HEK293 (cell line): ENCODE measurements around the gene SRGAP2C.
A peak's percentile ranks its signal among the peaks of the same experiment; 100 is the strongest.
"Not testable (repeated sequence)": the region's sequence is repeated elsewhere in the genome, so short reads cannot be mapped to it uniquely, and the experiment has no call there.

ENCODE experiments used
- CTCF ChIA-PET: fragments of 350-600 bp; formaldehyde crosslinking; extraction: SDS; loops from one replicate; lab custom pipeline; 2021; ENCODE audit warnings: antibody characterized with exemption; lab: Yijun Ruan, JAX
- POLR2A ChIA-PET: fragments of 300-600 bp; formaldehyde crosslinking; extraction: SDS; loops from one replicate; lab custom pipeline; 2020; ENCODE audit warnings: antibody characterized with exemption, inconsistent platforms; lab: Yijun Ruan, JAX
- H3K27ac ChIP-seq: fragments of 200-500 bp; sonication (Bioruptor generic); 2 replicates; pipeline ENCODE4 v1.5.1; 2014; ENCODE audit warnings: low read depth, low read length, control low read depth, inconsistent platforms; ENCODE audit errors: extremely low read depth
- H3K36me3 ChIP-seq, 2 experiments: fragments of 200-500 bp in 1 of 2; sonication (Bioruptor generic) in 1 of 2; 1 replicate in 1 of 2; 2 replicates in 1 of 2; pipeline ENCODE4 v1.5.1; 2014 to 2017; ENCODE audit warnings: inconsistent platforms in 2 of 2, low read length in 2 of 2; ENCODE audit not compliant: control insufficient read depth in 2 of 2, insufficient read depth in 1 of 2
- H3K4me1 ChIP-seq: fragments of 200-500 bp; sonication (Bioruptor generic); 2 replicates; pipeline ENCODE4 v1.5.1; 2014; ENCODE audit warnings: mild to moderate bottlenecking, low read length, inconsistent platforms; ENCODE audit not compliant: control insufficient read depth, insufficient read depth
- H3K4me3 ChIP-seq: 2 replicates; pipeline ENCODE4 v1.5.1; 2011; ENCODE audit warnings: low read depth, mild to moderate bottlenecking, control low read depth, low read length, moderate library complexity
- H3K9me3 ChIP-seq: fragments of 200-500 bp; sonication (Bioruptor generic); 2 replicates; pipeline ENCODE4 v1.5.1; 2014; ENCODE audit warnings: low read depth, low read length, inconsistent platforms; ENCODE audit not compliant: control insufficient read depth, insufficient read depth
- ATF2 ChIP-seq: fragments of 450-650 bp; formaldehyde crosslinking; IDR thresholded peaks from 2 replicates; pipeline ENCODE4 v1.5.1; 2016; ENCODE audit warnings: missing biosample characterization, missing genetic modification characterization, low read depth
- BCL6B ChIP-seq: fragments of 450-650 bp; formaldehyde crosslinking; IDR thresholded peaks from 2 replicates; pipeline ENCODE4 v1.5.1; 2017; ENCODE audit warnings: missing biosample characterization, missing genetic modification characterization
- PRDM1 ChIP-seq: fragments of 450-650 bp; formaldehyde crosslinking; IDR thresholded peaks from 2 replicates; pipeline ENCODE4; 2016; ENCODE audit warnings: missing biosample characterization, missing genetic modification characterization
- ZBTB17 ChIP-seq: fragments of 450-650 bp; formaldehyde crosslinking; IDR thresholded peaks from 2 replicates; pipeline ENCODE4 v1.5.1; 2016; ENCODE audit warnings: missing biosample characterization, missing genetic modification characterization
- ZNF112 ChIP-seq: fragments of 450-650 bp; formaldehyde crosslinking; IDR thresholded peaks from 2 replicates; pipeline ENCODE4 v1.5.0; 2017; ENCODE audit warnings: missing biosample characterization, missing genetic modification characterization
- ZNF155 ChIP-seq: fragments of 450-650 bp; formaldehyde crosslinking; IDR thresholded peaks from 2 replicates; pipeline ENCODE4 v1.5.1; 2016; ENCODE audit warnings: missing biosample characterization, missing genetic modification characterization
- ZNF24 ChIP-seq: fragments of 450-650 bp; formaldehyde crosslinking; IDR thresholded peaks from 2 replicates; pipeline ENCODE4 v1.5.1; 2016; ENCODE audit warnings: missing biosample characterization, missing genetic modification characterization
- ZNF26 ChIP-seq: fragments of 450-650 bp; formaldehyde crosslinking; IDR thresholded peaks from 2 replicates; pipeline ENCODE4 v1.5.1; 2016; ENCODE audit warnings: missing biosample characterization, missing genetic modification characterization
- ZNF311 ChIP-seq: fragments of 450-650 bp; formaldehyde crosslinking; IDR thresholded peaks from 2 replicates; pipeline ENCODE4 v1.5.1; 2017; ENCODE audit warnings: missing biosample characterization, missing genetic modification characterization, borderline replicate concordance
- ZNF324 ChIP-seq: fragments of 450-650 bp; formaldehyde crosslinking; IDR thresholded peaks from 2 replicates; pipeline ENCODE4 v1.5.1; 2016; ENCODE audit warnings: missing biosample characterization, missing genetic modification characterization
- ZNF366 ChIP-seq: fragments of 450-650 bp; formaldehyde crosslinking; conservative IDR thresholded peaks from 2 replicates; pipeline ENCODE4 v1.5.1; 2016; ENCODE audit warnings: missing biosample characterization, missing genetic modification characterization
- ZNF514 ChIP-seq: fragments of 450-650 bp; formaldehyde crosslinking; IDR thresholded peaks from 2 replicates; pipeline ENCODE4 v1.5.1; 2016; ENCODE audit warnings: missing biosample characterization, missing genetic modification characterization
- ZNF530 ChIP-seq: fragments of 450-650 bp; formaldehyde crosslinking; IDR thresholded peaks from 2 replicates; pipeline ENCODE4 v1.5.1; 2016; ENCODE audit warnings: low read depth, missing biosample characterization, missing genetic modification characterization
- ZNF707 ChIP-seq: fragments of 450-650 bp; formaldehyde crosslinking; IDR thresholded peaks from 2 replicates; pipeline ENCODE4 v1.5.1; 2016; ENCODE audit warnings: missing biosample characterization, missing genetic modification characterization
- ZNF785 ChIP-seq: fragments of 450-650 bp; formaldehyde crosslinking; IDR thresholded peaks from 2 replicates; pipeline ENCODE4 v1.5.1; 2016; ENCODE audit warnings: missing biosample characterization, missing genetic modification characterization

SRGAP2C gene

GRCh38 chr1:121400108-121400507, 215.3 kb downstream of the SRGAP2C start:
- H3K36me3 ChIP-seq = not testable (repeated sequence)
- TF ChIP-seq ZNF24 (peak; percentile 54; the same call in 1 of the 2 replicates), ATF2 (tag by site-specific recombination) (peak; percentile 74; the same call in 1 of the 2 replicates), ZNF366 (tag by site-specific recombination) (peak; percentile 27)

GRCh38 chr1:121400541-121401310, 216.0 kb downstream of the SRGAP2C start:
- POLR2A ChIA-PET, H3K4me1 ChIP-seq, CTCF ChIA-PET, H3K27ac ChIP-seq: not testable (repeated sequence)
- TF ChIP-seq ZNF530 (tag by site-specific recombination) (0 out of 2 replicates have a peak, but pooled peaks have one; percentile 32), ZNF514 (tag by site-specific recombination) (0 out of 2 replicates have a peak, but pooled peaks have one; percentile 35), ZNF707 (tag by site-specific recombination) (peak; percentile 31; the same call in 1 of the 2 replicates), ZNF26 (tag by site-specific recombination) (peak; percentile 34; the same call in 1 of the 2 replicates), ZBTB17 (tag by site-specific recombination) (peak; percentile 53), ZNF366 (tag by site-specific recombination) (peak; percentile 91), ATF2 (tag by site-specific recombination) (peak; percentile 92), ZNF155 (tag by site-specific recombination) (0 out of 2 replicates have a peak, but pooled peaks have one; percentile 8), ZNF324 (peak; percentile 46), ZNF785 (0 out of 2 replicates have a peak, but pooled peaks have one; percentile 19), PRDM1 (tag by site-specific recombination) (peak; percentile 88; the same call in 1 of the 2 replicates), ZNF112 (0 out of 2 replicates have a peak, but pooled peaks have one; percentile 21), ZNF311 (tag by site-specific recombination) (0 out of 2 replicates have a peak, but pooled peaks have one; percentile 53), ZNF24 (peak; percentile 18; the same call in 1 of the 2 replicates), BCL6B (peak; percentile 32; the same call in 1 of the 2 replicates)
- TF ChIP-seq, all 188 proteins: peak for 15; not testable (repeated sequence) for 173
- not testable (repeated sequence) for H3K4me3 ChIP-seq, H3K9me3 ChIP-seq, H3K36me3 ChIP-seq

More at GRCh38 chr1:121400108-121400507, 215.3 kb downstream of the SRGAP2C start:
- H3K4me1 ChIP-seq, H3K9me3 ChIP-seq, POLR2A ChIA-PET, CTCF ChIA-PET, H3K4me3 ChIP-seq, H3K27ac ChIP-seq: not testable (repeated sequence)

DNA sequence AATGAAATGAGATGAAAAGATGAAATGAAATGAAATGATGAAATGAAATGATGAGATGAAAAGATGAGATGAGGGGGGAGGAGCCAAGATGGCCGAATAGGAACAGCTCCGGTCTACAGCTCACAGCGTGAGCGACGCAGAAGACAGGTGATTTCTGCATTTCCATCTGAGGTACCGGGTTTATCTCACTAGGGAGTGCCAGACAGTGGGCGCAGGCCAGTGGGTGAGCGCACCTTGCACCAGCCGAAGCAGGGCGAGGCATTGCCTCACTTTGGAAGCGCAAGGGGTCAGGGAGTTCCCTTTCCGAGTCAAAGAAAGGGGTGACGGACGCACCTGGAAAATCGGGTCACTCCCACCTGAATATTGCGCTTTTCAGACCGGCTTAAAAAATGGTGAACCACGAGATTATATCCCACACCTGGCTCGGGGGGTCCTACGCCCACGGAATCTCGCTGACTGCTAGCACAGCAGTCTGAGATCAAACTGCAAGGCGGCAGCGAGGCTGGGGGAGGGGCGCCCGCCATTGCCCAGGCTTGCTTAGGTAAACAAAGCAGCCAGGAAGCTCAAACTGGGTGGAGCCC, 216.7 kb downstream of the SRGAP2C start:
- H3K27ac ChIP-seq, H3K36me3 ChIP-seq, H3K4me3 ChIP-seq, POLR2A ChIA-PET, CTCF ChIA-PET, H3K9me3 ChIP-seq, H3K4me1 ChIP-seq: not testable (repeated sequence)

- H3K4me1 ChIP-seq, POLR2A ChIA-PET, H3K27ac ChIP-seq, H3K36me3 ChIP-seq, H3K4me3 ChIP-seq, H3K9me3 ChIP-seq, CTCF ChIA-PET: not testable (repeated sequence)
Observed at GRCh38 chr1:121403254-121403653, 218.5 kb downstream of the SRGAP2C start.
